ENCODE data around the gene HLA-A.
"Not testable (repeated sequence)": the region's sequence is repeated elsewhere in the genome, so short reads cannot be mapped to it uniquely, and the experiment has no call there.

The HLA-A gene

GRCh38 chr6:29976588-29977424, 34.5 kb downstream of the HLA-A start:
- Histone ChIP-seq H3K27me3 (ENCODE audit: low read depth, low read length) (peaks cover 7% of the 10 kb centered on the region), H3K27ac (ENCODE audit: low read length) (peak overlapping the region; percentile 88), H3K36me3 (ENCODE audit: control insufficient read depth in 1 of 2, insufficient read depth in 2 of 2, low read length in 2 of 2) (no peaks in the 10 kb centered on the region), H3K9me3 (ENCODE audit: control insufficient read depth in 1 of 2, low read length in 2 of 2) (no peaks in the 10 kb centered on the region), H3K4me3 (ENCODE audit: low read depth in 1 of 2, low read length in 2 of 2) (peak overlapping the region; percentile 52 to 65), H3K4me1 (ENCODE audit: control insufficient read depth in 1 of 2, insufficient read depth in 2 of 2, low read length in 2 of 2) (peaks cover 4 to 17% of the 10 kb centered on the region in 2 donors)

GRCh38 chr6:29977425-29977727, 35.0 kb downstream of the HLA-A start:
- peaks cover 4 to 17% of the 10 kb centered on the region in 2 donors for H3K4me1 ChIP-seq (ENCODE audit: control insufficient read depth in 1 of 2, insufficient read depth in 2 of 2, low read length in 2 of 2)

DNA sequence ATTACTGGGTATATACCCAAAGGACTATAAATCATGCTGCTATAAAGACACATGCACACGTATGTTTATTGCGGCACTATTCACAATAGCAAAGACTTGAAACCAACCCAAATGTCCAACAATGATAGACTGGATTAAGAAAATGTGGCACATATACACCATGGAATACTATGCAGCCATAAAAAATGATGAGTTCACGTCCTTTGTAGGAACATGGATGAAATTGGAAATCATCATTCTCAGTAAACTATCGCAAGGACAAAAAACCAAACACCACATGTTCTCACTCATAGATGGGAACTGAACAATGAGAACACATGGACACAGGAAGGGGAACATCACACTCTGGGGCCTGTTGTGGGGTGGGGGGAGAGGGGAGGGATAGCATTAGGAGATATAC, 37.7 kb downstream of the HLA-A start:
- H3K9me3 ChIP-seq (ENCODE audit: control insufficient read depth in 1 of 2, low read length in 2 of 2); H3K27me3 ChIP-seq (ENCODE audit: low read depth, low read length); H3K36me3 ChIP-seq (ENCODE audit: control insufficient read depth in 1 of 2, insufficient read depth in 2 of 2, low read length in 2 of 2); H3K4me3 ChIP-seq (ENCODE audit: low read depth in 1 of 2, low read length in 2 of 2); H3K27ac ChIP-seq (ENCODE audit: low read length): not testable (repeated sequence)
- peaks cover 4 to 11% of the 10 kb centered on the region in 2 donors for H3K4me1 ChIP-seq (ENCODE audit: control insufficient read depth in 1 of 2, insufficient read depth in 2 of 2, low read length in 2 of 2)

More at GRCh38 chr6:29977425-29977727, 35.0 kb downstream of the HLA-A start:
- H3K9me3 ChIP-seq (ENCODE audit: control insufficient read depth in 1 of 2, low read length in 2 of 2) = no peaks in the 10 kb centered on the region
- H3K27me3 ChIP-seq (ENCODE audit: low read depth, low read length) = peaks cover 7% of the 10 kb centered on the region
- no peaks in the 10 kb centered on the region for H3K36me3 ChIP-seq (ENCODE audit: control insufficient read depth in 1 of 2, insufficient read depth in 2 of 2, low read length in 2 of 2)
- peak overlapping the region; percentile 52 to 65 for H3K4me3 ChIP-seq (ENCODE audit: low read depth in 1 of 2, low read length in 2 of 2)
- H3K27ac ChIP-seq (ENCODE audit: low read length) = peak overlapping the region; percentile 88

GRCh38 chr6:29980511-29980910, 38.2 kb downstream of the HLA-A start:
- no peaks in the 10 kb centered on the region for H3K36me3 ChIP-seq (ENCODE audit: control insufficient read depth in 1 of 2, insufficient read depth in 2 of 2, low read length in 2 of 2)
- peaks cover 4 to 6% of the 10 kb centered on the region in 2 donors for H3K4me1 ChIP-seq (ENCODE audit: control insufficient read depth in 1 of 2, insufficient read depth in 2 of 2, low read length in 2 of 2)
- H3K9me3 ChIP-seq (ENCODE audit: control insufficient read depth in 1 of 2, low read length in 2 of 2) = no peaks in the 10 kb centered on the region
- no peak overlapping the region for H3K27ac ChIP-seq (ENCODE audit: low read length)
- H3K27me3 ChIP-seq (ENCODE audit: low read depth, low read length) = peaks cover 6% of the 10 kb centered on the region
- H3K4me3 ChIP-seq (ENCODE audit: low read depth in 1 of 2, low read length in 2 of 2) = no peak overlapping the region

- H3K4me1 ChIP-seq (ENCODE audit: control insufficient read depth in 1 of 2, insufficient read depth in 2 of 2, low read length in 2 of 2) = no peaks in the 10 kb centered on the region
- H3K36me3 ChIP-seq (ENCODE audit: control insufficient read depth in 1 of 2, insufficient read depth in 2 of 2, low read length in 2 of 2) = no peaks in the 10 kb centered on the region
- H3K27me3 ChIP-seq (ENCODE audit: low read depth, low read length) = no peaks in the 10 kb centered on the region
- no peak overlapping the region for H3K4me3 ChIP-seq (ENCODE audit: low read depth in 1 of 2, low read length in 2 of 2)
- no peaks in the 10 kb centered on the region for H3K9me3 ChIP-seq (ENCODE audit: control insufficient read depth in 1 of 2, low read length in 2 of 2)
- H3K27ac ChIP-seq (ENCODE audit: low read length) = no peak overlapping the region
Observed at GRCh38 chr6:29981211-29981812, 39.0 kb downstream of the HLA-A start.

GRCh38 chr6:29982097-29982496, 39.8 kb downstream of the HLA-A start:
- H3K36me3 ChIP-seq (ENCODE audit: control insufficient read depth in 1 of 2, insufficient read depth in 2 of 2, low read length in 2 of 2) = no peaks in the 10 kb centered on the region
- no peak overlapping the region for H3K4me3 ChIP-seq (ENCODE audit: low read depth in 1 of 2, low read length in 2 of 2)
- no peaks in the 10 kb centered on the region for H3K9me3 ChIP-seq (ENCODE audit: control insufficient read depth in 1 of 2, low read length in 2 of 2)
- no peaks in the 10 kb centered on the region for H3K27me3 ChIP-seq (ENCODE audit: low read depth, low read length)
- no peaks in the 10 kb centered on the region for H3K4me1 ChIP-seq (ENCODE audit: control insufficient read depth in 1 of 2, insufficient read depth in 2 of 2, low read length in 2 of 2)
- no peak overlapping the region for H3K27ac ChIP-seq (ENCODE audit: low read length)

DNA sequence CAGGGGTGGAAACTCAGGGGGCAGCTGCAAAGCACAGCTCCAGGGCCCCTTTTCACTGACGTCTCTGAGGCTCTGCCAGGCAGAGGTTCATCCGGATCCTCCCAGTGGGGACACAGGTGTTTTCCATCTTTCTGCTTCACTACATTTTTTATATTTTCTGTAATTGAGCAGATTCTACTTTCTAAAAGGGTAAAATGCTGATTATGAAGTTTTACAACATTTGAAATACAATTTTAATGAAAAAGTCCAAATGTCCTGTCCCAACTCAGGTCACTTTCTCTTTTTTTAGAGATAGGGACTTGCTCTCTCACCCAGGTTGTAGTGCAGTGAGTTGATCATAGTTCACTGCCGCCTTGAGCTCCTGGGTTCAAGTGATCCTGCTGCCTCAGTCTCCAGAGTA, 41.9 kb downstream of the HLA-A start:
- H3K27me3 ChIP-seq (ENCODE audit: low read depth, low read length) = no peaks in the 10 kb centered on the region
- H3K9me3 ChIP-seq (ENCODE audit: control insufficient read depth in 1 of 2, low read length in 2 of 2) = no peaks in the 10 kb centered on the region
- no peak overlapping the region for H3K4me3 ChIP-seq (ENCODE audit: low read depth in 1 of 2, low read length in 2 of 2)
- H3K36me3 ChIP-seq (ENCODE audit: control insufficient read depth in 1 of 2, insufficient read depth in 2 of 2, low read length in 2 of 2) = no peaks in the 10 kb centered on the region
- no peak overlapping the region for H3K27ac ChIP-seq (ENCODE audit: low read length)
- no peaks in the 10 kb centered on the region for H3K4me1 ChIP-seq (ENCODE audit: control insufficient read depth in 1 of 2, insufficient read depth in 2 of 2, low read length in 2 of 2)

DNA sequence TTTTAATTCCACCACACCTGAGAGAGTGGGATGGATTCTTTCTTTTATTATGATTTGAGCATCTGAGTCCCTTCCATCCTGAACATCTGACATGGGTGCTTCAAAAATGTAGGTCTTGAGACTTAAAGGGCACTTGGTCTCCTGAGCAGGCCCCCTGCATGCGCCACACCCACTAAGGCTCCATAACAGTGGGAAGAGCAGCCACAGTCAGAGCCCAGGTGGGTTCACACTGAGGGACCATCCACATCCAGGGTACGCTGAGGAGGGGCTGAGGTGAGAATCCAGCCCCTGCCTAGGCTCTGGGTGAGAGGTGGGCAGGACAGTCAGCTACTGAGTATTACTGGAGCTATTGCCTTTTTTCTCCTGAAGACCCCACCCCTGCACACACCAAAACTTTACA, 42.7 kb downstream of the HLA-A start:
- Histone ChIP-seq H3K9me3 (ENCODE audit: control insufficient read depth in 1 of 2, low read length in 2 of 2) (no peaks in the 10 kb centered on the region), H3K36me3 (ENCODE audit: control insufficient read depth in 1 of 2, insufficient read depth in 2 of 2, low read length in 2 of 2) (no peaks in the 10 kb centered on the region)

GRCh38 chr6:29986179-29986781, 43.9 kb downstream of the HLA-A start:
- no peak overlapping the region for H3K4me3 ChIP-seq (ENCODE audit: low read depth in 1 of 2, low read length in 2 of 2)
- no peaks in the 10 kb centered on the region for H3K27me3 ChIP-seq (ENCODE audit: low read depth, low read length)
- no peaks in the 10 kb centered on the region for H3K9me3 ChIP-seq (ENCODE audit: control insufficient read depth in 1 of 2, low read length in 2 of 2)
- H3K36me3 ChIP-seq (ENCODE audit: control insufficient read depth in 1 of 2, insufficient read depth in 2 of 2, low read length in 2 of 2) = no peaks in the 10 kb centered on the region
- H3K4me1 ChIP-seq (ENCODE audit: control insufficient read depth in 1 of 2, insufficient read depth in 2 of 2, low read length in 2 of 2) = no peaks in the 10 kb centered on the region
- no peak overlapping the region for H3K27ac ChIP-seq (ENCODE audit: low read length)

More for the DNA sequence above, 42.7 kb downstream of the HLA-A start:
- no peaks in the 10 kb centered on the region for H3K4me1 ChIP-seq (ENCODE audit: control insufficient read depth in 1 of 2, insufficient read depth in 2 of 2, low read length in 2 of 2)
- no peak overlapping the region for H3K4me3 ChIP-seq (ENCODE audit: low read depth in 1 of 2, low read length in 2 of 2)
- no peak overlapping the region for H3K27ac ChIP-seq (ENCODE audit: low read length)
- no peaks in the 10 kb centered on the region for H3K27me3 ChIP-seq (ENCODE audit: low read depth, low read length)

- Histone ChIP-seq H3K27me3 (ENCODE audit: low read depth, low read length) (no peaks in the 10 kb centered on the region), H3K36me3 (ENCODE audit: control insufficient read depth in 1 of 2, insufficient read depth in 2 of 2, low read length in 2 of 2) (no peaks in the 10 kb centered on the region), H3K9me3 (ENCODE audit: control insufficient read depth in 1 of 2, low read length in 2 of 2) (no peaks in the 10 kb centered on the region), H3K4me1 (ENCODE audit: control insufficient read depth in 1 of 2, insufficient read depth in 2 of 2, low read length in 2 of 2) (no peaks in the 10 kb centered on the region), H3K4me3 (ENCODE audit: low read depth in 1 of 2, low read length in 2 of 2) (no peak overlapping the region), H3K27ac (ENCODE audit: low read length) (no peak overlapping the region)
Observed at GRCh38 chr6:29989211-29989610, 46.9 kb downstream of the HLA-A start.

DNA sequence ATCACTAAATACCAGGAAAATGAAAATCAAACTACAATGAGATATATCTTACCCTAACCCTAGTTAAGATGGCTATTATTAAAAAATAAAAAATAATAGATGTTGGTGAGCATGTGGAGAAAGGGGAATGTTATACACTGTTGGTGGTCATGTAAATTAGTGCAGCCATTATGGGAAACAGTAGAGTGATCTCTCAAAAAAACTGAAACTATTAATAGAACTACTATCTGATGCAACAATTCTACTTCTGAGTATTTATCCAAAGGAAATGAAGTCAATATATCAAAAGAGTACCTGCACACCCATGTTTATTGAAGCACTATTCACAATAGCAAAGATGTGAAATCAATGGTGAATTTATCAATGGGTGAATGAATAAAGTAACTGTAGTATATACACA, 48.6 kb downstream of the HLA-A start:
- H3K9me3 ChIP-seq (ENCODE audit: control insufficient read depth in 1 of 2, low read length in 2 of 2) = no peaks in the 10 kb centered on the region
- no peaks in the 10 kb centered on the region for H3K4me1 ChIP-seq (ENCODE audit: control insufficient read depth in 1 of 2, insufficient read depth in 2 of 2, low read length in 2 of 2)
- H3K4me3 ChIP-seq (ENCODE audit: low read depth in 1 of 2, low read length in 2 of 2) = no peak overlapping the region
- H3K27me3 ChIP-seq (ENCODE audit: low read depth, low read length) = no peaks in the 10 kb centered on the region
- no peak overlapping the region for H3K27ac ChIP-seq (ENCODE audit: low read length)
- H3K36me3 ChIP-seq (ENCODE audit: control insufficient read depth in 1 of 2, insufficient read depth in 2 of 2, low read length in 2 of 2) = no peaks in the 10 kb centered on the region

Measured in muscle layer of duodenum (tissue), 2 donors.